HL-60/S4 treated with phorbol 12-myristate 13-acetate at 8.2 ng/mL for 4 days and 3 days (cell line): ENCODE measurements around the gene EVC.
"Not testable (repeated sequence)": the region's sequence is repeated elsewhere in the genome, so short reads cannot be mapped to it uniquely, and the experiment has no call there.

Experiments
- in situ Hi-C: fragments of 300-500 bp; cut with MboI; formaldehyde crosslinking; loops from 2 replicates; pipeline ENCODE4 v1.15.0; 2022; ENCODE audit warnings: low sequenced_read_pairs

The EVC gene

GRCh38 chr4:5827108-5828004 is 116.4 kb downstream of the EVC start:
- in situ Hi-C loops = no loop called here

- in situ Hi-C loops = no loop called here
Measured at GRCh38 chr4:5828005-5828391, 117.0 kb downstream of the EVC start.

- in situ Hi-C loops = no loop called here
Measured at GRCh38 chr4:5836943-5837342, 125.9 kb downstream of the EVC start.

- in situ Hi-C loops = not testable (repeated sequence)
Measured at GRCh38 chr4:5837483-5837882, 126.5 kb downstream of the EVC start.

- in situ Hi-C loops = no loop called here
Measured at GRCh38 chr4:5839332-5839731, 128.3 kb downstream of the EVC start.

GRCh38 chr4:5839751-5840674 is 129.0 kb downstream of the EVC start:
- in situ Hi-C loops = no loop called here

- in situ Hi-C loops = no loop called here
Measured at GRCh38 chr4:5842456-5842855, 131.5 kb downstream of the EVC start.

- in situ Hi-C loops = no loop called here
Measured at GRCh38 chr4:5843573-5844530, 132.9 kb downstream of the EVC start.

- in situ Hi-C loops = no loop called here
Measured at GRCh38 chr4:5845035-5845905, 134.3 kb downstream of the EVC start.

GRCh38 chr4:5851637-5852301 is 140.8 kb downstream of the EVC start:
- in situ Hi-C loops = no loop called here

GRCh38 chr4:5852523-5853202 is 141.7 kb downstream of the EVC start:
- in situ Hi-C loops = no loop called here

- in situ Hi-C loops = no loop called here
Measured at GRCh38 chr4:5854929-5855328, 143.9 kb downstream of the EVC start.

GRCh38 chr4:5856362-5856761 is 145.4 kb downstream of the EVC start:
- in situ Hi-C loops = not testable (repeated sequence)

- in situ Hi-C loops = no loop called here
Measured at GRCh38 chr4:5857199-5857598, 146.2 kb downstream of the EVC start.

GRCh38 chr4:5858020-5858769 is 147.2 kb downstream of the EVC start:
- in situ Hi-C loops = no loop called here

GRCh38 chr4:5863461-5864113 is 152.6 kb downstream of the EVC start:
- in situ Hi-C loops = no loop called here
